Mucosa of descending colon (tissue), 3 donors: ENCODE results near the gene TMEM52. TPM values are rescaled to one million over a fixed set of nuclear protein-coding genes. Genes with fewer than 3 reads are reported as not detected.

Experiments
- ATAC-seq: fragments of 200-7000 bp; cut with Tn5 transposase; one replicate; pipeline ENCODE4 v1.9.1; 2020; ENCODE audit warnings: mild to moderate bottlenecking, moderate library complexity
- DNase-seq, 3 donors: peaks; one replicate each; pipeline ENCODE4 v3.0.0-alpha.2; 2020
- H3K36me3 ChIP-seq: fragments of 200-600 bp; one replicate; pipeline ENCODE4 v1.8.0; 2021; ENCODE audit warnings: low read depth, mild to moderate bottlenecking
- H3K4me1 ChIP-seq: fragments of 200-600 bp; one replicate; pipeline ENCODE4 v1.8.0; 2021; ENCODE audit warnings: low read depth, mild to moderate bottlenecking
- H3K4me3 ChIP-seq: fragments of 200-600 bp; one replicate; pipeline ENCODE4 v1.8.0; 2021; ENCODE audit warnings: mild to moderate bottlenecking
- H3K9me3 ChIP-seq: fragments of 200-600 bp; one replicate; pipeline ENCODE4 v1.8.0; 2021; ENCODE audit warnings: mild to moderate bottlenecking
- intact Hi-C, 2 donors: fragments of 100-400 bp; cut with DNase I in 1 of 2; cut with micrococcal nuclease in 1 of 2; formaldehyde crosslinking; loops; one replicate each; pipeline versions ENCODE4 v1.11.0 to v1.11.1; 2022; cut with DNase I, micrococcal nuclease
- total RNA-seq, 3 donors: library from RNA; stranded (reverse); fragmentation: NEBNext Ultra II Directional in 2 of 3; extraction: Animal tissue kit (Norgen Biotek cat#: 25700) in 2 of 3; gene quantifications; one replicate each; pipeline versions ENCODE4 v1.2.1 to v1.2.4, GENCODE V29; 2021 to 2023
- TF ChIP-seq, protein P1 (sequence below): fragments of 200-600 bp; IDR thresholded peaks from one replicate; pipeline ENCODE4 v1.8.0; 2022; ENCODE audit warnings: antibody characterized with exemption, mild to moderate bottlenecking
- donor health status: DM: no; HTN: no; CAD: no; lungs with moderate emphysema.
- donor health status: DM: no; HTN: no; CAD: no.
- donor health status: DM: no; HTN: yes; CAD: no.

The TMEM52 gene
- total RNA-seq, 3 donors from 2014 or later: 1.8 to 4.0 (median 3.0) TPM

DNA sequence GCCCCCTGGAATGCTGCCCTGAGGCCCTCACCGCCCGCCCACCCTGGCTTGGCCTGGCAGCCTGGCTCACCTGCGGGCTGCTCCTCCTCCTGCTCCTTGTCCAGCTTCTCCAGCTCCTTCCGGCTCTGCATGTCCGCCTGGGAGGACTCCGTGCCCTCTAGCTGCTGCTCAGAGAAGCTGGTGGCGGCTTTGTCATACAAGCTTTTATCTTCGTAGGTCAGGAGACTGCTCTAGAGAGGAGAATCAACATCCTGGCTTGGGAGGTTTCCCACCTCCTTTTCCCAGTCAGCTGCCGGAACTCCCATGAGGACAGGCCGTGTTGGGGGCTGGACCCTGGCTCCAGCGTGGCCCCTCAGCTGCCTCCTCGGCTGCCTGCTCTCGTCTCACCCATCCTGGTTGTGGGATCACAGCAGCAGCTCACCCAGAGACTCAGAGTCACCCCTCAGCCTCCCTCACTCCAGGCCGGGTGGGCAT, 36.6 kb upstream of the TMEM52 start:
- no peaks in the 10 kb centered on the region for H3K9me3 ChIP-seq
- H3K36me3 ChIP-seq: no peaks in the 10 kb centered on the region
- DNase-seq: no peak
- TF ChIP-seq, protein P1, sequence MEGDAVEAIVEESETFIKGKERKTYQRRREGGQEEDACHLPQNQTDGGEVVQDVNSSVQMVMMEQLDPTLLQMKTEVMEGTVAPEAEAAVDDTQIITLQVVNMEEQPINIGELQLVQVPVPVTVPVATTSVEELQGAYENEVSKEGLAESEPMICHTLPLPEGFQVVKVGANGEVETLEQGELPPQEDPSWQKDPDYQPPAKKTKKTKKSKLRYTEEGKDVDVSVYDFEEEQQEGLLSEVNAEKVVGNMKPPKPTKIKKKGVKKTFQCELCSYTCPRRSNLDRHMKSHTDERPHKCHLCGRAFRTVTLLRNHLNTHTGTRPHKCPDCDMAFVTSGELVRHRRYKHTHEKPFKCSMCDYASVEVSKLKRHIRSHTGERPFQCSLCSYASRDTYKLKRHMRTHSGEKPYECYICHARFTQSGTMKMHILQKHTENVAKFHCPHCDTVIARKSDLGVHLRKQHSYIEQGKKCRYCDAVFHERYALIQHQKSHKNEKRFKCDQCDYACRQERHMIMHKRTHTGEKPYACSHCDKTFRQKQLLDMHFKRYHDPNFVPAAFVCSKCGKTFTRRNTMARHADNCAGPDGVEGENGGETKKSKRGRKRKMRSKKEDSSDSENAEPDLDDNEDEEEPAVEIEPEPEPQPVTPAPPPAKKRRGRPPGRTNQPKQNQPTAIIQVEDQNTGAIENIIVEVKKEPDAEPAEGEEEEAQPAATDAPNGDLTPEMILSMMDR: no peak
- H3K4me3 ChIP-seq: no peak overlapping the region
- intact Hi-C loops: no loop called here
- ATAC-seq: no peak
- no peaks in the 10 kb centered on the region for H3K4me1 ChIP-seq

DNA sequence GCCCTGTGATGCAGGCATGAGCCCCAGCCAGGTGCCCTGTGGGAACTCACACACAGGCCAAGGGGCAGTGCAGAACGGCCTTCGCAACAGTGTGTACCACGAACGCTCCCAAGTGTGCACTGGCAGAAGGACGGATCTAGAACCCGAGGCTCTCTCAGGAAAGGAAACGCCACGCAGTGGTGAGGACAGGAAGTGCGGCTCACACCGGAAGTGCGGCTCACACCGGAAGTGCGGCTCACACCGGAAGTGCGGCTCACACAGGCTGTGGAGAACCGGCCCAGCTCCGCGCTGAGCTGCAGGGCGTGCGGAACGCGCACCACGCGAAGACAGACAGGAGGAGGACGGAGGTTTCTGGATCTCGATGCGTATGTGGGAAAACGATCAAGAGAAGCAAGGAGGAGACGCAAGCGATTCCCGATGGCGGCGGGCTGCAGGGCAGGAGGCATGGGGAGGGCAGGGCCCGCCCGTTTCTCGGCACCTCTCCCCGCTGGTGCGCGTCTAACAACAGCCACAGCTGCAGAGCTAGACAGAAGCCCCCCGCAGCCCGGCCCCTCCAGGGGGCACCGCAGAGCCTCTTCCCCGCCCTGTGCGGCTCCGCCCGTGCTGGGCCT, 35.9 kb upstream of the TMEM52 start:
- intact Hi-C loops: no loop called here
- H3K36me3 ChIP-seq: no peaks in the 10 kb centered on the region
- H3K4me1 ChIP-seq: no peaks in the 10 kb centered on the region
- DNase-seq (no peak), ATAC-seq (no peak)
- TF ChIP-seq, protein P1: no peak
- no peaks in the 10 kb centered on the region for H3K9me3 ChIP-seq
- H3K4me3 ChIP-seq: no peak overlapping the region

DNA sequence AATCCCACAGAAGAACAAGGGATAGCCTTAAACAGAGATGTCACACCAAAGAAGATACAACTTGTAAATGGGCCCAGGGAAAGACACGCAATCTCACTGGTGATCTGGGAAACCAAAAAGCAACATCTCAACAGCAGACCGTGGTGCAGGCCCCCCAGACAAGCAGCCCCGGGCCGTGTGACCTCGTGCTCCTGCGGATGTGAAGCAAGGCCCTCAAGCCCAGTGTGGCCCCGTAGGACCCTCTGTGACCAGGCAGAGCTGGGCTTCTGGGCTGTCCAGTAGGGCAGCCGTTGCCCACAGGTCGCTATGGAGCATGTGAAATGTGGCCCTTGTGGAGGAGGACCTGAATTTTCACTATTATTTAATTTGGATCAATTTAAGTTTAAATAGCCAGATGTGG, 34.9 kb upstream of the TMEM52 start:
- Histone ChIP-seq H3K9me3 (no peaks in the 10 kb centered on the region), H3K4me1 (no peaks in the 10 kb centered on the region), H3K4me3 (no peak overlapping the region), H3K36me3 (no peaks in the 10 kb centered on the region)
- intact Hi-C loops: no loop called here
- no peak for ATAC-seq
- DNase-seq: no peak
- TF ChIP-seq, protein P1: no peak

DNA sequence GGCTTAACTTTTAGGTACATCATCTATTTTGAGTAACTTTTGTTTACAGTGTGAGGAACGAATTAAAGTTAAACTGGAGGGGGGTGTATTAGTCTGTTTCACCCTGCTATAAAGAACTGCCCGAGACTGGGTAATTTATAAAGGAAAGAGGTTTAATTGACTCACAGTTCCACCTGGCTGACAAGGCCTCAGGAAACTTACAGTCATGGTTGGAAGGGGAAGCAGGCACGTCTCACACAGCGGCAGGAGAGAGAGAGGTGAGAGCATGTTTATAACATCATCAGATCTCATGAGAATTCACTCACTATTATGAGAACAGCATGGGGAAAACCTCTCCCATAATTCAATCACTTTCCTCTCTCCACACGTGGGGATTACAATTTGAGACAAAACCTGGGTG, 31.9 kb upstream of the TMEM52 start:
- DNase-seq: no peak
- no peak for ATAC-seq
- Histone ChIP-seq H3K4me3 (no peak overlapping the region), H3K4me1 (no peaks in the 10 kb centered on the region), H3K36me3 (no peaks in the 10 kb centered on the region), H3K9me3 (no peaks in the 10 kb centered on the region)
- TF ChIP-seq, protein P1: no peak
- intact Hi-C loops: no loop called here

DNA sequence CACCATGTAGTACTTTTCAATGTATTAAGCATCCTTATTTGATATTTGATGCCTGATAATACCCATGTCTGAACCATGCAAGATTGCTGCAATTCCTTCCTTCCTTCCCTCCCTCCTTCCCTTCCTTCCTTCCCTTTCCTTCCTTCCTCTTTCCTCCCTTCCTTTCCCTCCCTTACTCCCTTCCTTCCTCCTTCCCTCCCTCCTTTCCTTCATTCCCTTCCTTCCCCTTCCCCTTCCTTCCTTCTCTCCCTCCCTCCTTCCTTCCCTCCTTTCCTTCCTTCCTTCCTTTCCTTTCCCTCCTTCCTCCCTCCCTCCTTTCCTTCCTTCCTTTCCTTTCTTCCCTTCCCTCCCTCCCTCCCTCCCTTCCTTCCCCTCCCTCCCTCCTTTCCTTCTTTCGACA, 29.7 kb upstream of the TMEM52 start:
- intact Hi-C loops: loop anchor here (10.0 kb wide), 1 partner anchor 96 kb away; no protein-coding TSS in a partner anchor
- no peak for ATAC-seq

More for the DNA sequence above, 29.7 kb upstream of the TMEM52 start:
- TF ChIP-seq, protein P1: no peak
- H3K4me3 ChIP-seq: no peak overlapping the region
- DNase-seq: no peak
- H3K36me3 ChIP-seq: no peaks in the 10 kb centered on the region
- H3K9me3 ChIP-seq: no peaks in the 10 kb centered on the region
- H3K4me1 ChIP-seq: peaks cover 6% of the 10 kb centered on the region
